Nephron (organoid): ENCODE data around the gene RBM42.

Experiments used
- H3K27ac Mint-ChIP-seq, 3 experiments: 2 replicates each; pipeline ENCODE4 v1.8.0; 2020; ENCODE audit warnings: mixed read lengths in 3 of 3, mild to moderate bottlenecking in 2 of 3, moderate library complexity in 1 of 3
- H3K27me3 Mint-ChIP-seq: 2 replicates; pipeline ENCODE4 v1.8.0; 2021; ENCODE audit warnings: low read depth, mild to moderate bottlenecking, moderate library complexity, mixed read lengths
- H3K36me3 Mint-ChIP-seq: 2 replicates; pipeline ENCODE4 v1.8.0; 2020; ENCODE audit warnings: low read depth, mixed read lengths
- H3K4me1 Mint-ChIP-seq: 2 replicates; pipeline ENCODE4 v1.8.0; 2020; ENCODE audit warnings: mixed read lengths
- H3K4me3 Mint-ChIP-seq, 3 experiments: 2 replicates each; pipeline ENCODE4 v1.8.0; 2020; ENCODE audit warnings: mild to moderate bottlenecking in 3 of 3, mixed read lengths in 3 of 3, moderate library complexity in 2 of 3
- H3K9me3 Mint-ChIP-seq: 2 replicates; pipeline ENCODE4 v1.8.0; 2020; ENCODE audit warnings: mixed read lengths
- TF ChIP-seq, protein P1 (sequence below), 3 experiments: fragments of 200-600 bp; sonication (generic); IDR thresholded peaks; one replicate each; pipeline ENCODE4 v1.5.0; 2021; ENCODE audit warnings: antibody characterized with exemption in 3 of 3; ENCODE audit not compliant: unreplicated experiment in 3 of 3

RBM42 gene, protein sequence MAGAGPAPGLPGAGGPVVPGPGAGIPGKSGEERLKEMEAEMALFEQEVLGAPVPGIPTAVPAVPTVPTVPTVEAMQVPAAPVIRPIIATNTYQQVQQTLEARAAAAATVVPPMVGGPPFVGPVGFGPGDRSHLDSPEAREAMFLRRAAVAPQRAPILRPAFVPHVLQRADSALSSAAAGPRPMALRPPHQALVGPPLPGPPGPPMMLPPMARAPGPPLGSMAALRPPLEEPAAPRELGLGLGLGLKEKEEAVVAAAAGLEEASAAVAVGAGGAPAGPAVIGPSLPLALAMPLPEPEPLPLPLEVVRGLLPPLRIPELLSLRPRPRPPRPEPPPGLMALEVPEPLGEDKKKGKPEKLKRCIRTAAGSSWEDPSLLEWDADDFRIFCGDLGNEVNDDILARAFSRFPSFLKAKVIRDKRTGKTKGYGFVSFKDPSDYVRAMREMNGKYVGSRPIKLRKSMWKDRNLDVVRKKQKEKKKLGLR

DNA sequence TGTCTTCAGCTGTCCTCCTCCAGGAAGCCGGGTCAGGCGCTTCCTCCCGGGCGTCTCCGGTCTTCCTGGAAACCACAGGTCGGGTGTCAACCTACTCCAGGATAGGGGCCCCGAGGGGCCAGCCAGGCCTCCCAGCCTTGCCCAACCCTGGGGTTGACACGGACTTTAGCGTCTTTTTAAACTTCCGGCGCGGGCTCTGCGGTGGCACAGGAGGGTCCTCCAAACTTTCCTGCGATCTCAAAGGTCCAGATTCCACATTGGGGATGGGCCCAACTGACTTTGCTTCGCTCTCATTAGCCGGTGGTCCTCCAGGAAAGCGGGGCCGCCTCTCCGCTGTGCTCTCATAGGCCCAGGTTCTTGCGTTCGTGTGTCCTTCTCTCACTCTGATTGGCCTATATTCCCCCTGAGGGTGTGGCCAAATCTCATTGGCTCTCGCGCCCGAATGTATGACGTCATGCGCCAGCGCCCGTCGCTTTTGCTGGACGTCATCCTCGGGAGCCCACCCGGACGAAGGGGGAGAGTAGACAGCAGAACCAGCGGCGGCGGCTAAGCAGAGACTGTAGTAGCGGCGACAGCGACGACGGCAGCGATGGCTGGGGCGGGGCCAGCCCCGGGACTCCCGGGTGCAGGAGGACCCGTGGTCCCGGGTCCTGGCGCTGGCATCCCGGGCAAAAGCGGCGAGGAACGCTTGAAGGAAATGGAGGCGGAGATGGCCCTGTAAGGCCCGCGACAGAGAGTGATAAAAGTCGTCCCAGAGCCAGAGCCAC is at the start of gene RBM42:
RBM42 (plus strand) TSS at position 472 of the 767 bp plus-strand sequence; CDS start at position 590, 118 bp downstream.
- Mint-ChIP-seq H3K4me1 (peaks cover 6% of the 10 kb centered on the region), H3K27ac (peak within 1 kb of the TSS; percentile 73 to 90 (median 90)), H3K4me3 (peak within 1 kb of the TSS; percentile 93 to 99 (median 98)), H3K27me3 (peaks cover 4% of the 10 kb centered on the region), H3K9me3 (no peaks in the 10 kb centered on the region), H3K36me3 (peaks cover 24% of the 10 kb centered on the region)
- TF ChIP-seq, protein P1, sequence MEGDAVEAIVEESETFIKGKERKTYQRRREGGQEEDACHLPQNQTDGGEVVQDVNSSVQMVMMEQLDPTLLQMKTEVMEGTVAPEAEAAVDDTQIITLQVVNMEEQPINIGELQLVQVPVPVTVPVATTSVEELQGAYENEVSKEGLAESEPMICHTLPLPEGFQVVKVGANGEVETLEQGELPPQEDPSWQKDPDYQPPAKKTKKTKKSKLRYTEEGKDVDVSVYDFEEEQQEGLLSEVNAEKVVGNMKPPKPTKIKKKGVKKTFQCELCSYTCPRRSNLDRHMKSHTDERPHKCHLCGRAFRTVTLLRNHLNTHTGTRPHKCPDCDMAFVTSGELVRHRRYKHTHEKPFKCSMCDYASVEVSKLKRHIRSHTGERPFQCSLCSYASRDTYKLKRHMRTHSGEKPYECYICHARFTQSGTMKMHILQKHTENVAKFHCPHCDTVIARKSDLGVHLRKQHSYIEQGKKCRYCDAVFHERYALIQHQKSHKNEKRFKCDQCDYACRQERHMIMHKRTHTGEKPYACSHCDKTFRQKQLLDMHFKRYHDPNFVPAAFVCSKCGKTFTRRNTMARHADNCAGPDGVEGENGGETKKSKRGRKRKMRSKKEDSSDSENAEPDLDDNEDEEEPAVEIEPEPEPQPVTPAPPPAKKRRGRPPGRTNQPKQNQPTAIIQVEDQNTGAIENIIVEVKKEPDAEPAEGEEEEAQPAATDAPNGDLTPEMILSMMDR (IDR thresholded peaks at IDR 0.05; ENCODE audit: unreplicated experiment in 3 of 3) = no peak

GRCh38 chr19:35582760-35583159 is 46.1 kb upstream of the RBM42 start:
- Mint-ChIP-seq H3K27me3 (peaks cover 10% of the 10 kb centered on the region), H3K27ac (no peak overlapping the region), H3K4me3 (no peak overlapping the region), H3K36me3 (no peaks in the 10 kb centered on the region), H3K4me1 (no peaks in the 10 kb centered on the region), H3K9me3 (peaks cover 1% of the 10 kb centered on the region)
- TF ChIP-seq, protein P1 (IDR thresholded peaks at IDR 0.05; ENCODE audit: unreplicated experiment in 3 of 3) = no peak

- Mint-ChIP-seq H3K9me3 (no peaks in the 10 kb centered on the region), H3K27me3 (peaks cover 10% of the 10 kb centered on the region), H3K4me1 (no peaks in the 10 kb centered on the region), H3K4me3 (no peak within 1 kb of the TSS), H3K27ac (no peak within 1 kb of the TSS), H3K36me3 (no peaks in the 10 kb centered on the region)
- TF ChIP-seq, protein P1 (IDR thresholded peaks at IDR 0.05; ENCODE audit: unreplicated experiment in 3 of 3) = no peak
Measured at GRCh38 chr19:35585848-35586247, 43.0 kb upstream of the RBM42 start, which contains the start of gene PMIS2. Gene PMIS2, plus strand, starts transcription at chr19:35586173. Its CDS starts 87 bp downstream, at chr19:35586260.

DNA sequence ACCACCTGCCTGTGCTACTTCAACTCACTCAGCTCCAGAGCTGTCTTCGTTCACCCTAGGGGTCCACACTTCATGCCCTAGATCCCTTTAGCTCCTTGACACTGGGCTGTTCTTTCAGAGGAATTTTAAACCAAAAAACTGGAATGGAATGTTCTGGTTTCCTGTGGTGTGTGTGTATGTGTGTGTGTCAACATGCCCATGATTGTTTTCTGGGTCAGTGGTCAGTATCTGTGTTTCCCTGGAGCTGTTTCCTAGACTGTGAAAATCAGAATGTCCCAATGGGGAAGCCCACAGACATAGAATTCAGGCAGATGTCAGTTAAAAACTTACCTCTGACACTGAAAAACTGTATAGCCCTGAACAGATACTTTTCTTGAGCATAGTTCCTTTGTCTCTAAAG is 41.5 kb upstream of the RBM42 start:
- Mint-ChIP-seq H3K4me3 (no peak overlapping the region), H3K27ac (no peak overlapping the region), H3K27me3 (peaks cover 13% of the 10 kb centered on the region), H3K9me3 (no peaks in the 10 kb centered on the region), H3K36me3 (no peaks in the 10 kb centered on the region), H3K4me1 (no peaks in the 10 kb centered on the region)
- TF ChIP-seq, protein P1 (IDR thresholded peaks at IDR 0.05; ENCODE audit: unreplicated experiment in 3 of 3) = no peak

- Mint-ChIP-seq H3K9me3 (no peaks in the 10 kb centered on the region), H3K27me3 (peaks cover 11% of the 10 kb centered on the region), H3K36me3 (no peaks in the 10 kb centered on the region), H3K27ac (no peak overlapping the region), H3K4me3 (no peak overlapping the region), H3K4me1 (no peaks in the 10 kb centered on the region)
- TF ChIP-seq, protein P1 (IDR thresholded peaks at IDR 0.05; ENCODE audit: unreplicated experiment in 3 of 3) = no peak
Measured at GRCh38 chr19:35590875-35591274, 38.0 kb upstream of the RBM42 start.
